HEK293T (cell line): ENCODE measurements around the gene NDUFAF3.

Experiments
- CTCF ChIA-PET: fragments of 350-600 bp; formaldehyde crosslinking; extraction: SDS; loops from one replicate; lab custom pipeline; 2021; ENCODE audit warnings: antibody characterized with exemption, inconsistent platforms; lab: Yijun Ruan, JAX
- POLR2A ChIA-PET: fragments of 350-600 bp; formaldehyde crosslinking; extraction: SDS; loops from one replicate; lab custom pipeline; 2020; ENCODE audit warnings: antibody characterized with exemption, inconsistent platforms; lab: Yijun Ruan, JAX
- DNase-seq: peaks from one replicate; pipeline ENCODE4 v3.0.0; 2012; ENCODE audit warnings: mixed read lengths; ENCODE audit errors: extremely low spot score
- ARNT ChIP-seq: fragments of 450-650 bp; IDR thresholded peaks from 2 replicates; pipeline ENCODE4 v1.6.1; 2017; ENCODE audit warnings: mild to moderate bottlenecking
- BHLHE40 ChIP-seq: fragments of 450-650 bp; IDR thresholded peaks from 2 replicates; pipeline ENCODE4 v1.6.1; 2016; ENCODE audit warnings: mild to moderate bottlenecking, moderate library complexity, borderline replicate concordance
- CTBP1 ChIP-seq: fragments of 450-650 bp; IDR thresholded peaks from 2 replicates; pipeline ENCODE4 v1.6.1; 2016; ENCODE audit warnings: borderline replicate concordance
- ELF4 ChIP-seq: fragments of 450-650 bp; IDR thresholded peaks from 2 replicates; pipeline ENCODE4 v1.6.1; 2017; ENCODE audit warnings: antibody characterized with exemption
- FOXA1 ChIP-seq: fragments of 450-650 bp; IDR thresholded peaks from 2 replicates; pipeline ENCODE4 v1.6.1; 2016; ENCODE audit warnings: mild to moderate bottlenecking
- FOXK2 ChIP-seq: fragments of 450-650 bp; IDR thresholded peaks from 2 replicates; pipeline ENCODE4 v1.6.1; 2016; ENCODE audit warnings: mild to moderate bottlenecking
- FOXM1 ChIP-seq: fragments of 450-650 bp; IDR thresholded peaks from 2 replicates; pipeline ENCODE4 v1.6.1; 2017; ENCODE audit warnings: mild to moderate bottlenecking, borderline replicate concordance
- HDGF ChIP-seq: fragments of 450-650 bp; IDR thresholded peaks from 2 replicates; pipeline ENCODE4 v1.6.1; 2017; ENCODE audit warnings: antibody characterized with exemption, borderline replicate concordance
- L3MBTL2 ChIP-seq: fragments of 450-650 bp; conservative IDR thresholded peaks from 2 replicates; pipeline ENCODE4 v1.6.1; 2016; ENCODE audit warnings: mild to moderate bottlenecking
- LEF1 ChIP-seq: fragments of 450-650 bp; IDR thresholded peaks from 2 replicates; pipeline ENCODE4 v1.6.1; 2017; ENCODE audit warnings: mild to moderate bottlenecking, borderline replicate concordance
- NFRKB ChIP-seq: fragments of 450-650 bp; IDR thresholded peaks from 2 replicates; pipeline ENCODE4 v1.6.1; 2016; ENCODE audit warnings: mild to moderate bottlenecking, moderate library complexity
- PKNOX1 ChIP-seq: fragments of 450-650 bp; IDR thresholded peaks from 2 replicates; pipeline ENCODE4 v1.6.1; 2016
- SP1 ChIP-seq: fragments of 450-650 bp; IDR thresholded peaks from 2 replicates; pipeline ENCODE4 v1.6.1; 2017
- SUZ12 ChIP-seq: fragments of 450-650 bp; IDR thresholded peaks from 2 replicates; pipeline ENCODE4 v1.6.1; 2016; ENCODE audit warnings: mild to moderate bottlenecking
- TARDBP ChIP-seq: fragments of 450-650 bp; IDR thresholded peaks from 2 replicates; pipeline ENCODE4 v1.6.1; 2016
- ZNF384 ChIP-seq: fragments of 450-650 bp; IDR thresholded peaks from 2 replicates; pipeline ENCODE4 v1.6.1; 2016

The NDUFAF3 gene, protein sequence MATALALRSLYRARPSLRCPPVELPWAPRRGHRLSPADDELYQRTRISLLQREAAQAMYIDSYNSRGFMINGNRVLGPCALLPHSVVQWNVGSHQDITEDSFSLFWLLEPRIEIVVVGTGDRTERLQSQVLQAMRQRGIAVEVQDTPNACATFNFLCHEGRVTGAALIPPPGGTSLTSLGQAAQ

DNA sequence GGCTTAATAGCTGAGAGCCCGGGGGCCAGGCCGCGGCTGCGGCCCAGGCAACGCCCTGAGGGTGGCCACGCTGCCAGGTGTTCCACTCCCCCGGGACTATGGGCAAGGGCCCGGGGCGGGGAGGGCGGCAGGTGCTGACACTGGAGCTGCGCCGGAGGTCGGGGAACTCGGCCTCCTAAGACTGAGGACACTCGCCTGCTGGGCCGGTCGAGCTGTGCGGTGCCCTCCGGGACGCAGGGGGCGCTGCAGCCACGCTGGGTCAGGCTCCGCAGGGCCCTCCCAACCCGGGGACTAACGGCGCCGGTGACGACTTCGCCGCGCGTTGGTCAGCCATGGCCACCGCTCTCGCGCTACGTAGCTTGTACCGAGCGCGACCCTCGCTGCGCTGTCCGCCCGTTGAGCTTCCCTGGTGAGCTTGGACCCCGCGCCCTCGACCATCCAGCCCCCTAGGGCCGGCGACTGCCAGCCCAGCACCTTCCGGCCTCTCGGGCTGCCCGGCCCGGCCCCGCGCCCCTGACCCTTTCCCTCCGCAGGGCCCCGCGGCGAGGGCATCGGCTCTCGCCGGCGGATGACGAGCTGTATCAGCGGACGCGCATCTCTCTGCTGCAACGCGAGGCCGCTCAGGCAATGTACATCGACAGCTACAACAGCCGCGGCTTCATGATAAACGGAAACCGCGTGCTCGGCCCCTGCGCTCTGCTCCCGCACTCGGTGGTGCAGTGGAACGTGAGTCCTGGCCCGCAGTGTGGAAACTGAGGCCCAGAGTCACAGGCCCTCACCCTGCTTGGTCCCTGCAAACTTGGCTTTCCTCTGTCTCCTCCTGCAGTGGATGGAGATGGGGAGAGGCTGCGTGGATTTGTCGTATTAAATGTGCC, at the start of gene NDUFAF3:
NDUFAF3 (plus strand) TSS at position 309 of the 875 bp plus-strand sequence; CDS start at position 333, 24 bp downstream.
- ChIA-PET POLR2A (interaction anchor here (0.7 to 9.9 kb wide), 16 partner anchors 7 to 427 kb away, joined by 3 to 204 read pairs (median 6); partner anchors contain the start of genes IMPDH2, LAMB2, P4HTM and QRICH1), CTCF (interaction anchor here (0.5 to 2.2 kb wide), 10 partner anchors 13 to 429 kb away, joined by 3 to 15 read pairs (median 4); partner anchors contain the start of genes LAMB2, QRICH1 and WDR6)
- peak; percentile 85 for DNase-seq
- TF ChIP-seq NFRKB, result no peak
- peak; percentile 90 for TF ChIP-seq L3MBTL2
- 0 out of 2 replicates have a peak, but pooled peaks have one; percentile 49 for TF ChIP-seq LEF1
- TF ChIP-seq SUZ12, result no peak
- TF ChIP-seq ARNT, result peak; percentile 44; the same call in 1 of the 2 replicates
- TF ChIP-seq ELF4, result peak; percentile 79
- TF ChIP-seq BHLHE40, result no peak
- TF ChIP-seq FOXM1, result no peak; the same call in 1 of the 2 replicates
- TF ChIP-seq FOXA1, result no peak
- no peak for TF ChIP-seq FOXK2
- peak; percentile 81; the same call in 1 of the 2 replicates for TF ChIP-seq CTBP1
- no peak for TF ChIP-seq TARDBP
- no peak for TF ChIP-seq SP1

DNA sequence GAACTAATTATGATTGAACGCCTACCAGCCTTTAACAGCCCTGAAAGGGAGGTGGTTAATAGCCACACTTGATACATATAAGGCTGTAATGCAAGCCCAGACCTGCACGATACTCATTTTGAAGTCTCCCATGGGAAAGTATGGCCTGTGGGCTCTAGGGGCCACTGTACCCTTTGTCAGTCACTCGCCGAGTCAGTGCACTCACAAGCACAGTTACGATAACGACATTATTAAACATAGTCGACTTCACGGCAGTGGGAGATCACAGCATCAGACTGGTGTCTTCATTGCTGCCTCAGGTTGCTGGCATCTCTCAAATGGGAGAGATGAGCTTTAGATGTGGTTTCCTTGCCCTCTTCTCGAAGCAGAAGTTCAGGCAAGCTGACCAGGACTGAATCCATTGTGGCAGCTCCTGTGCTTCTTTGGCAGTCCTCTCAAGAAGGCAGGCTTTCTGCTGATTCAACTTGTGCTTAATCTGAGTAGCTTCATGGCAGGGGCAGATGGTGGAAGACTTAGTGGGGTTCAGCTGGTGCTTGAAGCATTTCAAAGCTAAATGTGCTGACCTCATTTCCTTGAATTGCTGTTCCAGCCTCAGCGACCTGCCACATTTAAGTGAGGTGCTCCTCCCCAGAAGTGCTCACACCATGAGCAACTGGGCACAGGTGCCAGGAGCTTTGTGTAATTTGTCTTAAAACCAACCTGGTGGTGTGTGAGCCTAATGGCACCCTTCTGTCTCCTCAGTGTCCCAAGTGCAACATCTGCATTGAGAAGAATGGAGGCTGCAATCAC, 47.7 kb upstream of the NDUFAF3 start:
- POLR2A ChIA-PET, result interaction anchor here (0.7 to 1.0 kb wide), 2 partner anchors 32 to 33 kb away, joined by 3 read pairs; partner anchors contain the start of gene WDR6
- CTCF ChIA-PET, result interaction anchor here (0.6 to 1.5 kb wide), 2 partner anchors 14 to 224 kb away, joined by 3 to 6 read pairs; no protein-coding TSS in a partner anchor
- DNase-seq, result no peak
- TF ChIP-seq L3MBTL2 (no peak), HDGF (no peak), LEF1 (no peak), TARDBP (no peak), CTBP1 (no peak), SUZ12 (no peak), BHLHE40 (no peak), FOXK2 (no peak), ZNF384 (no peak), FOXM1 (no peak), PKNOX1 (no peak), FOXA1 (no peak), SP1 (no peak), NFRKB (no peak), ELF4 (no peak), ARNT (no peak)

GRCh38 chr3:48979451-48979850, 42.5 kb upstream of the NDUFAF3 start:
- TF ChIP-seq NFRKB (no peak), TARDBP (no peak), BHLHE40 (no peak), ZNF384 (no peak), ARNT (no peak), FOXA1 (no peak)
- no peak for DNase-seq
- ChIA-PET POLR2A (no interaction called here), CTCF (no interaction called here)

DNA sequence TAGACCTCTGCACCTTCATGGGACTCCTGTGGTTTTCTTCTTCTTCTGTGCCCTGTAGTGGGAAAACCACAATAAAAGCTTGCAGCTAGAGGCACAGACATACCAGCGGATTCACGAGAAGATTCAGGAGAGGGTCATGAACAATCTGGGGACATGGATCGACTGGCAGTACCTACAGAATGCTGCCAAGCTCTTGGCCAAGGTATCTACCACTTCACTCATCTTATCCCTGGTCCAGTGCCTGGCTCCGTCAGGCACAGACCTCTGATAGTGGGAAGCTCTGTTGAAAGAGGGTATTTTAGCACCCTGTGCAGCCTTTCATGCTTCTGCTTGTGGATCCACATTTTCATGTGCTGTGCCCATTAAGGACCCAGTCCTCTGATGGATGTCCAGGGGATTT, 41.6 kb upstream of the NDUFAF3 start:
- no peak for DNase-seq
- ChIA-PET POLR2A (interaction anchor here (1.8 to 2.0 kb wide), 2 partner anchors 9 to 27 kb away, joined by 5 to 7 read pairs; partner anchors contain the start of gene WDR6), CTCF (no interaction called here)
- TF ChIP-seq ZNF384, result no peak
- TF ChIP-seq NFRKB, result no peak
- no peak for TF ChIP-seq PKNOX1
- no peak for TF ChIP-seq ARNT
- no peak for TF ChIP-seq TARDBP
- TF ChIP-seq FOXM1, result no peak
- TF ChIP-seq ELF4, result no peak
- TF ChIP-seq FOXA1, result no peak
- TF ChIP-seq SUZ12, result no peak
- no peak for TF ChIP-seq BHLHE40
- TF ChIP-seq CTBP1, result no peak
- no peak for TF ChIP-seq LEF1
- TF ChIP-seq FOXK2, result no peak
- TF ChIP-seq L3MBTL2, result no peak

GRCh38 chr3:48982016-48982415, 39.9 kb upstream of the NDUFAF3 start:
- TF ChIP-seq BHLHE40, result no peak
- no peak for TF ChIP-seq SP1
- TF ChIP-seq FOXM1, result no peak
- ChIA-PET POLR2A (interaction anchor here (1.8 to 2.0 kb wide), 2 partner anchors 8 to 25 kb away, joined by 5 to 7 read pairs; partner anchors contain the start of gene WDR6), CTCF (no interaction called here)
- DNase-seq, result no peak
